H7 (cell line): Measurements from ENCODE around the gene NXPE1. TPM values are rescaled to one million over a fixed set of nuclear protein-coding genes. Genes with fewer than 3 reads are reported as not detected.

Experiments used
- DNase-seq: peaks from one replicate; pipeline ENCODE4 v3.0.0; 2012
- H3K27me3 ChIP-seq: 2 replicates; pipeline ENCODE4 v1.6.0; 2011; ENCODE audit warnings: mild to moderate bottlenecking, low read length; ENCODE audit not compliant: control insufficient read depth, insufficient read depth
- H3K36me3 ChIP-seq: replicated peaks from 2 replicates; pipeline ENCODE4 v1.5.1; 2011; ENCODE audit warnings: low read length; ENCODE audit not compliant: control insufficient read depth, insufficient read depth
- H3K4me3 ChIP-seq: 2 replicates; pipeline ENCODE4 v1.5.1; 2011; ENCODE audit warnings: low read depth, mild to moderate bottlenecking, control low read depth, low read length, moderate library complexity; ENCODE audit not compliant: insufficient read depth
- total RNA-seq: library from RNA; depleted of rRNA; stranded (reverse); fragments of >200 nt; shearing (Covaris generic); gene quantifications from 2 replicates; pipeline ENCODE4 v1.2.3, GENCODE V29; 2014

The NXPE1 gene
- total RNA-seq, 1 experiment from 2014 or later, result not detected

DNA sequence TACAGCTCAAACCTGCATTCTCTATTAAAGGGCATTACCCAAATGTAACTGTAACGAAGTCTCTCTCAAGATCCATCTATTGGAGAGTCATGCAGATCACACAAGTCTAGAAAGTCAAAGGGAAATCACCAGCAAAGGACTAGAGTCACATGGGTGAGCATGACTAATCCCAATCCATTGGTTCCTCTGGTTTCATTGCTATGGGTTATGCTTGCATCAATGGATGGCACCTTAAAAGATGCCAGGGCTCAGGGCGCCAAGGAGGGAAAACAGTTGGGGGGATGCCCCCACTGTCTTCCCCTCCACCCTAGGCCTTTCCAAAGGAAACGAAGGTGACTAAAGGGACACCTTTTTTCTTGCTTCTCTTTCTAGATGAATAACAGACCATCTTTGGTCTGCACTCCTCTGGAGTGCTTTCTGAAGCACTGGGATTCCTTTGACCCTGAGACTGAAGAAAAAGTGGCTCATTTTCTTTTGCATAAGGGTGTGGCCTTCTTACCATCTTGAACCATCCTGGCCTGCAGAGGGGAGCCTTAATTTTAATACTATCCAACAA, 27.8 kb upstream of the NXPE1 start:
- H3K27me3 ChIP-seq, result no peaks in the 10 kb centered on the region
- no peak for DNase-seq
- H3K4me3 ChIP-seq, result no peak overlapping the region
- no peaks in the 10 kb centered on the region for H3K36me3 ChIP-seq

DNA sequence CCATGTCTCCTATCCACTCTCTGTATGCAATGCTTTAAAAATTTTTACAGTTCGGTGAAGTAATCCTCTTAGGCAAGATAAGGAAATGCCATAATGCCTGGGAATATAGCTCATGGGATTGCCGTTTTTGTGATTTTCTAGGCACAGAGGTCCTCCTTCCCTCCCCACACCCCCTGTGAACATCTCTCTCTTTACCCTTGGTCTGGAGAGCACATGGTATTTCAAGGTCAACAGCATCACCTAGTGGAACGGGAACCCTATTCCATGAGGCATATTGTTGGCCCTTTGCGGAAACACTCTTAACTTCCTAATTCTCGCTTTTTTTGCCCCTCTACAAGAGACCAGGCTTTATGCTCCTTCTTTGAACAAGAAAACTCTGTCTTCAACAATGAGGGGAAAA, 27.1 kb upstream of the NXPE1 start:
- DNase-seq, result no peak
- no peak overlapping the region for H3K4me3 ChIP-seq
- H3K27me3 ChIP-seq, result no peaks in the 10 kb centered on the region
- no peaks in the 10 kb centered on the region for H3K36me3 ChIP-seq

GRCh38 chr11:114571712-114572111, 12.0 kb upstream of the NXPE1 start:
- Histone ChIP-seq H3K27me3 (no peaks in the 10 kb centered on the region), H3K36me3 (no peaks in the 10 kb centered on the region), H3K4me3 (no peak overlapping the region)
- no peak for DNase-seq

DNA sequence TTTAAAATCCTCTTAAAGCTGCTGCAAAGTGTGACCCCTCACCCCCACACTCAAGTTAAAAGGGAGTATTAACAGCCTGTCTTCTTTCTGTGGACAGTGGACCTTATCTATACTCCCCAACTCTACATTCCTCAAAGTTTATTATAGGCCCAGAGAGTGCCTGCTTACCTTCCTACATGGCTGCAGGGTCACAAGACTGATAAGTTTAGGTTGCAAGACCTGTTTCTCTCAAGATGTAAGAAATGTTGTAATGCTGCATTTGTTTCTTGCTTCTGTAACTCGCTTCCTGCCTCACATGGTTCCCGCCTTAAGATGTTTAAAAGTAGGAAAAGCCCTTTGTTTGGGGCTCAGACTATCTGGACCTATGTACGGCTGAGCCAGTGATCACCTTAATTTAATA, 10.1 kb upstream of the NXPE1 start:
- Histone ChIP-seq H3K27me3 (no peaks in the 10 kb centered on the region), H3K36me3 (no peaks in the 10 kb centered on the region), H3K4me3 (no peak overlapping the region)
- no peak for DNase-seq

DNA sequence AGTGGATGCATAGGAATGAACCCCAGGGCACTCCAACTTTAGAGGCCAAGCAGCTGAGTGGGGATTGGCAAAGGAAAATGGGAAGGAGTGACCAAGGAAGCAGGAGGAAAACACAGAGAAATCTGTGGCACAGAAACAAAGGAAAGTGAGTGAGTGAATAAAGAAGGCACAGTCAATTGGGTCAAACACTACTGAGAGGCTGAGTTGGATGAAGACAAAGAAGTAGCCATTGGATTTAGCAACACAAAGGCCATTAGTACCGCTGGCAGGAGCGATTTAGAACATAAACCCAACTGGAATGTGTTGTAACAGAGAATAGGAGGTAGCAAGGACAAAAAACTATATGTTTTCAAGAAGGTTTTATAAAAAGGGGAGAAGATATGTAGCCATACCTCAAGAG, 6.6 kb upstream of the NXPE1 start:
- no peak overlapping the region for H3K4me3 ChIP-seq

DNA sequence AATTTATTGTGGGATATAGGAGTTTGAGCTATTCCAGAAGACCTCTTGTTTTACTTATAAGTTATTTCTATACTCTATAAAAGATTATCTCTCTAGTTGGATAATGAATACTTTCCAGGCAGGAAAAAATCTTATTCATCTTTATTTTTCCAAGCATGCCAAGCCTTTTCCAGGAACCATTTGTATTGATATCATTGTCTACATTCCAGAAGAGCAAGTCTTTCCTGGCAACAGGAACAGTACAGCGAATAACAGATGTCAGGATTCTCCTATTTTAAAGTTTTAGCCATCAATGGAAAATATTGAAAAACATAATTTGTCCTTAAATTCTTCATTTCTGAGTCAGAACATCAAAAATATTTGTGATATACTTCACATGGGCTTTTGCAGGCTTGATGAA, 5.2 kb upstream of the NXPE1 start:
- no peak overlapping the region for H3K4me3 ChIP-seq
- no peaks in the 10 kb centered on the region for H3K27me3 ChIP-seq
- no peak for DNase-seq
- no peaks in the 10 kb centered on the region for H3K36me3 ChIP-seq

More for the DNA sequence above, 6.6 kb upstream of the NXPE1 start:
- no peaks in the 10 kb centered on the region for H3K27me3 ChIP-seq
- no peaks in the 10 kb centered on the region for H3K36me3 ChIP-seq
- DNase-seq, result no peak

GRCh38 chr11:114563077-114563476, 3.4 kb upstream of the NXPE1 start:
- H3K36me3 ChIP-seq, result no peaks in the 10 kb centered on the region
- no peaks in the 10 kb centered on the region for H3K27me3 ChIP-seq
- H3K4me3 ChIP-seq, result no peak overlapping the region
- no peak for DNase-seq

- Histone ChIP-seq H3K27me3 (no peaks in the 10 kb centered on the region), H3K4me3 (no peak overlapping the region), H3K36me3 (no peaks in the 10 kb centered on the region)
- no peak for DNase-seq
Observed at GRCh38 chr11:114562166-114562916, 2.7 kb upstream of the NXPE1 start.

DNA sequence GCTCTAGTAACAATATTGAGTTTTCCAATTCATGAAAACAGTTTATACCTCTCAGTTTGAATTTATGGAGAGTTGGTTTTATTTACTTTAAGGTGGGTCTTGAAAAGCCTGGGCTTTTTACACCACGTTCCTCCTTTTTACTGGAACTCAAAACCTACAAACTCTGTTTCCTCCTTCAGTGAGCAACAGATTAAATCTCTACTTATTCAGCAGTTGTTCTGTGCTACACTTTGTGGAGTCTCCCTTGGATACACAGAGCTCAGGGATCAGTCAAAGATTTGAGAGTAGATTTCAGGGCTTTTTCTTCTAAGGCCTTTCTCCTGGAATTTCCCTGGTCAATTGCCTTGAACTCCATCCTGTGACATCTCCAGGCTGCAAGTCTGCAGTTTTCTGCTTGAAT, 3.5 kb downstream of the NXPE1 start:
- Histone ChIP-seq H3K4me3 (no peak overlapping the region), H3K36me3 (no peaks in the 10 kb centered on the region), H3K27me3 (no peaks in the 10 kb centered on the region)
- DNase-seq, result no peak

DNA sequence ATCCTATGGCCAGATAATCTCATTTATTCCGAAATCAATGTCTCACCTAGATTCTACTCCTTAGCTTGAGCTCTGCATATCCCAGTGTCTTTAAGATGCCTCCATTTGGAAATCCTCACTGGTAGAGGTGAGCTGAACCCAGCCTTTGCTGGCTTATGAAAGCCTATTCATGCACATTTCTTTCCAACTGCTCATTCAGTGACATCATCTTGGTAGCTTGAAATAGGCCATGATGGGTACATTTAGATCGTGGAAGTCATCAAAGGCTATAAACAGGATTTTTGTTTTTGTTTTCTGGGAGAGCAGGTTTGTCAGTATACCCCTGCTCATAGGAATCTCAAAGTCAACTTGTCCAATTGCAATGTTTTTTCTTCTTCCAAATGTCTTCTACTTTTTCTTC, 6.0 kb downstream of the NXPE1 start:
- DNase-seq, result no peak
- Histone ChIP-seq H3K36me3 (no peaks in the 10 kb centered on the region), H3K27me3 (no peaks in the 10 kb centered on the region), H3K4me3 (no peak overlapping the region)

DNA sequence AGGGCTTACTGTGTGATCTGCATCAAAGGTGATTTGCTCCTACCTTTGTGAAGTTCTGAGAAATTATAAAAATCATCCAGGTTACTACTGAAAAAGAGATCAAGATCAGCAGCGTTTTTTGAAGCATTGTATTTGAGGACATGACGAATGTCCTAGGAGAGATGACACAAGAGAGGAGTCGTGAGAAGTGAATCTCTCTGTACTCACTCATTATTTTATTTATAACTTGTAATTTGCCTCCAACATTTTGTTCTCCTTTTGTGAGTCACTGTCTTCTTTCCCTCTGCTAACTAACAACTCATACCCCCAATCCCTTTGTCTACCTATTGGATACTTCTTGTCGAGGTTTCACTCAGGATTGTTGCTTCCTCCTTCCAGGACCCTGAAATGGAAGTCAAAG, 8.6 kb downstream of the NXPE1 start:
- no peak overlapping the region for H3K4me3 ChIP-seq
- no peak for DNase-seq
- H3K27me3 ChIP-seq, result no peaks in the 10 kb centered on the region
- no peaks in the 10 kb centered on the region for H3K36me3 ChIP-seq

DNA sequence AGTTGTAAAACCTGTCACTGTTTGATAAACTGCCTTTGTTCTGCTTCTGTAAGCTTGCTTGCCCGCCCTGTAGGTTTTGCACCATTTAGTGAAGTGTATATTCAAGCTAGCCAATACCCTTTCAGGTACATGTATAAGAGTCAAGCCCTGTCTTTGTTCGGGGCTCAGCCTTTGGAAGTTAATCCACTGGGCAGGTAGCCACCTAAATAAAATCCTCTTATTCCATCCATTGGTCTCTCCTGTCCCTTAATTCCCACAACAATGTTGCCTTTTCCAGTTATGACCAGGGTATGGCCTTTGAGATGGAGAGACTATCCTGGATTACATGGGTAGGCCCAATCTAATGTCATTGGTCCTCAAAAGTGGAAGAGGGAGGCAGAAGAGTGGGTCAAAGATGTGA, 34.0 kb downstream of the NXPE1 start:
- Histone ChIP-seq H3K27me3 (no peaks in the 10 kb centered on the region), H3K4me3 (no peak overlapping the region), H3K36me3 (no peaks in the 10 kb centered on the region)
- no peak for DNase-seq

DNA sequence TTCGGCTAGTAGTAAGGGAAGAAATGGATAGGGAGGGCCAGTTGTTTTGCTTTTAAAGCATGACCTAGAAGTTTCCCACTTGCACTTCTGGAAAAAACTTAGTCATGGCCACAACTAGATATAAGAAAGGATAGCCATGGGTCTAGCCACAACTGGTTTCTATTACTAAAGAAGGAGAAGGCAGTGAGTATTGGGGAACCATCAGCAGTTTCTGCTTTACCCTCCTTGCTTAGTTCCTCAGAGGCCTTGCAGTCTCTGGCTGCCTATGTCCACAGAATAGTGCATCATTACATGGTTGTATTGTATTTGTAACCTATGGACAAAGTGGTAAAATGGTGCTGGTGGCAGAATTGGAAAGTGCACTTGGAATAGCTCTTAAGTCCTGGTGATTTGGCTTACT, 35.6 kb downstream of the NXPE1 start:
- H3K27me3 ChIP-seq, result no peaks in the 10 kb centered on the region
- no peak overlapping the region for H3K4me3 ChIP-seq
- H3K36me3 ChIP-seq, result no peaks in the 10 kb centered on the region
- DNase-seq, result no peak

DNA sequence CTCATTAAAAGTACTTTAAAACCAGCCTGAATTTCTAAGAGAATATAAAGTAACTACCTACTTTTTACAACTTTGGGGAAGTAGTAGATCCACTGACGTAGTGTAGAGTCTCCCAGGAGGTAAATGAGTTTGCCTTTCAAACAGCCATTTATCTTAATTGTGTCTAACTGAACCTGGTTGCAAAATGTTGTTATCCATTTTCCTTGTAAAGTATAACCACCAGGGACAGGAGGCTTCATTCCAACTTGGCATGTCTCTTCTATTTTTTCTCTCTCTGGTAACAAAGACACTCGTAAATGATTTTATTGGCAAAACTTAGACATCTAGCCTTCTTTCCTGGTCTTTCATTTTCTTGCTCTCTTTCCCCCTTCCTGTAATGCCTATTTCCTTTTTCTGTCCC, 36.9 kb downstream of the NXPE1 start:
- no peaks in the 10 kb centered on the region for H3K36me3 ChIP-seq
- no peaks in the 10 kb centered on the region for H3K27me3 ChIP-seq
- no peak for DNase-seq
- no peak overlapping the region for H3K4me3 ChIP-seq

DNA sequence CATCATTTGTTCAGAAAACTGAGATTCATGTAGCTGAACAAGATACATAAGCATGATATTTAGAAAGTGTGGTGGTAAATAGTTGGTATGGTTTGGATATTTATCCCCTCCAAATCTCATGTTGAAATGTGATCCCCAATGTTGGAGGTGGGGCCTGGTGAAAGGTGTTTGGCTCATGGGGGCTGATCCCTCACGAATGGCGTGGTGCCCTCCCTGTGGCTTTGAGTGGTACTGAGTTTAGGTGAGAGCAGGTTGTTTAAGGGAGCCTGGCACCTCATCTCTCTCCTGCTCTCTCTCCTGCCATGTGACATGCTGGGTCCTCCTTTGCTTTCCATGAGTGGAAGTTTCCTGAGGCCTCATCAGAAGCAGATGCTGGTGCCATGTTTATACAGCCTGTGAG, 48.1 kb downstream of the NXPE1 start:
- DNase-seq, result no peak
- no peaks in the 10 kb centered on the region for H3K36me3 ChIP-seq
- no peaks in the 10 kb centered on the region for H3K27me3 ChIP-seq
- H3K4me3 ChIP-seq, result no peak overlapping the region

DNA sequence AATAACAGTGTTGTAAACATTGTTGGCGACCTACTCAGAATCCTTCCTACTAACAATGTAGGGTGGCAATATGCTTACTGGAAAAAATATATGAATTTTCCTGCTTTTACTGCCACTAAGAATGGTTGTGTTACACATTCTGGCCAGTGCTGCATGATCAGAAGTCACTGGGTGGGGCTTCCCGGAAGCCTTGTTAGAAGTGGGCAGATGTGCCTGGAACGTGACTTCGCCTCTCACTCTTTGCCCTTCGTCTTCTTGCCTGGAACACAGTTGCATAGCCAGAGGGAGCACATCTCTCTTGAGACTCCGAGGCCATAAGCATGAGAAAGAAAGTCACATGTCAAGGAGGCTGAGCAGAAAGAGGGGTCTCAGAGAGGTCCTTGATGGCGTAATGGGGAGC, 48.6 kb downstream of the NXPE1 start:
- Histone ChIP-seq H3K36me3 (no peaks in the 10 kb centered on the region), H3K27me3 (no peaks in the 10 kb centered on the region), H3K4me3 (no peak overlapping the region)
- DNase-seq, result no peak
